ENCODE measurements around the gene GNAT3.

- TF ChIP-seq, protein P1, sequence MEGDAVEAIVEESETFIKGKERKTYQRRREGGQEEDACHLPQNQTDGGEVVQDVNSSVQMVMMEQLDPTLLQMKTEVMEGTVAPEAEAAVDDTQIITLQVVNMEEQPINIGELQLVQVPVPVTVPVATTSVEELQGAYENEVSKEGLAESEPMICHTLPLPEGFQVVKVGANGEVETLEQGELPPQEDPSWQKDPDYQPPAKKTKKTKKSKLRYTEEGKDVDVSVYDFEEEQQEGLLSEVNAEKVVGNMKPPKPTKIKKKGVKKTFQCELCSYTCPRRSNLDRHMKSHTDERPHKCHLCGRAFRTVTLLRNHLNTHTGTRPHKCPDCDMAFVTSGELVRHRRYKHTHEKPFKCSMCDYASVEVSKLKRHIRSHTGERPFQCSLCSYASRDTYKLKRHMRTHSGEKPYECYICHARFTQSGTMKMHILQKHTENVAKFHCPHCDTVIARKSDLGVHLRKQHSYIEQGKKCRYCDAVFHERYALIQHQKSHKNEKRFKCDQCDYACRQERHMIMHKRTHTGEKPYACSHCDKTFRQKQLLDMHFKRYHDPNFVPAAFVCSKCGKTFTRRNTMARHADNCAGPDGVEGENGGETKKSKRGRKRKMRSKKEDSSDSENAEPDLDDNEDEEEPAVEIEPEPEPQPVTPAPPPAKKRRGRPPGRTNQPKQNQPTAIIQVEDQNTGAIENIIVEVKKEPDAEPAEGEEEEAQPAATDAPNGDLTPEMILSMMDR (IDR thresholded peaks at IDR 0.05), result no peak
- no peak for TF ChIP-seq POLR2A (IDR thresholded peaks at IDR 0.05)
Measured at GRCh38 chr7:80410081-80410480, 101.8 kb downstream of the GNAT3 start.
